GM23248 (cell line): ENCODE measurements around the gene CTR9. TPM values are rescaled to one million over a fixed set of nuclear protein-coding genes. Genes with fewer than 3 reads are reported as not detected.

ENCODE experiments used
- DNase-seq: peaks from one replicate; pipeline ENCODE4 v3.0.0-alpha.2; 2015
- H2AFZ ChIP-seq: fragments of 200-600 bp; sonication (generic); 2 replicates; pipeline ENCODE4 v1.6.1; 2016; ENCODE audit warnings: antibody characterized with exemption
- H3F3A ChIP-seq: fragments of 200-600 bp; sonication (generic); 2 replicates; pipeline ENCODE4 v1.6.1; 2016; ENCODE audit warnings: mild to moderate bottlenecking, antibody characterized with exemption, mixed run types; ENCODE audit not compliant: insufficient read depth
- H3K27ac ChIP-seq: fragments of 200-600 bp; sonication (generic); 2 replicates; pipeline ENCODE4 v1.5.1; 2016; ENCODE audit warnings: mild to moderate bottlenecking
- H3K27me3 ChIP-seq: fragments of 200-600 bp; sonication (generic); replicated peaks from 2 replicates; pipeline ENCODE4 v1.6.1; 2016; ENCODE audit warnings: mild to moderate bottlenecking; ENCODE audit not compliant: insufficient read depth
- H3K36me3 ChIP-seq: fragments of 200-600 bp; sonication (generic); 2 replicates; pipeline ENCODE4 v1.6.1; 2016; ENCODE audit warnings: low read depth, mild to moderate bottlenecking
- H3K4me1 ChIP-seq: fragments of 200-600 bp; sonication (generic); 2 replicates; pipeline ENCODE4 v1.6.1; 2016; ENCODE audit warnings: mild to moderate bottlenecking; ENCODE audit not compliant: insufficient read depth
- H3K4me2 ChIP-seq: fragments of 200-600 bp; sonication (generic); one replicate; pipeline ENCODE4 v1.6.1; 2016; ENCODE audit warnings: mild to moderate bottlenecking; ENCODE audit not compliant: unreplicated experiment
- H3K4me3 ChIP-seq: fragments of 200-600 bp; sonication (generic); 2 replicates; pipeline ENCODE4 v1.5.1; 2016; ENCODE audit warnings: mild to moderate bottlenecking
- H3K79me2 ChIP-seq: fragments of 200-600 bp; sonication (generic); 2 replicates; pipeline ENCODE4 v1.6.1; 2016; ENCODE audit warnings: mild to moderate bottlenecking; ENCODE audit not compliant: insufficient read depth
- H3K9ac ChIP-seq: fragments of 200-600 bp; sonication (generic); 2 replicates; pipeline ENCODE4 v1.6.1; 2016; ENCODE audit warnings: mild to moderate bottlenecking
- H3K9me2 ChIP-seq: fragments of 200-600 bp; sonication (generic); 2 replicates; pipeline ENCODE4 v1.6.1; 2016; ENCODE audit warnings: mixed run types, mild to moderate bottlenecking, moderate library complexity; ENCODE audit not compliant: insufficient read depth
- H3K9me3 ChIP-seq: fragments of 200-600 bp; sonication (generic); one replicate; pipeline ENCODE4 v1.6.1; 2017; ENCODE audit warnings: low read depth
- H4K20me1 ChIP-seq: fragments of 200-600 bp; sonication (generic); 2 replicates; pipeline ENCODE4 v1.6.0; 2016; ENCODE audit not compliant: insufficient read depth
- EZH2 ChIP-seq: fragments of 200-600 bp; sonication (generic); IDR thresholded peaks from 2 replicates; pipeline ENCODE4 v1.6.1; 2018; ENCODE audit warnings: antibody characterized with exemption, mild to moderate bottlenecking; ENCODE audit not compliant: insufficient read depth, poor library complexity, severe bottlenecking
- EZH2phosphoT487 ChIP-seq: fragments of 200-600 bp; sonication (generic); IDR thresholded peaks from 2 replicates; pipeline ENCODE4 v1.6.1; 2018; ENCODE audit warnings: antibody characterized with exemption, moderate library complexity, mild to moderate bottlenecking, low read depth; ENCODE audit not compliant: insufficient read depth
- WGBS, 2 experiments: methylation state at CpG; one replicate each; pipeline ENCODE4 v1.1.6; 2015 to 2017; ENCODE audit warnings: low lambda C conversion rate in 2 of 2, low coverage in 1 of 2; ENCODE audit errors: missing lambda C conversion rate in 2 of 2; 5-methylcytosine and 5-hydroxymethylcytosine counted together
- in situ Hi-C: fragments of 300-500 bp; cut with MboI; formaldehyde crosslinking; loops from 2 replicates; pipeline ENCODE4 v1.15.0; 2020
- polyA plus RNA-seq: library from polyadenylated mRNA; unstranded; fragments of >200 nt; fragmentation: Nextera tagmentation; extraction: Ambion mirVana; gene quantifications from 2 replicates; pipeline ENCODE4 v1.2.1, GENCODE V29; 2016
- total RNA-seq: library from RNA; depleted of rRNA; stranded (reverse); fragments of >200 nt; shearing (Covaris generic); gene quantifications from 2 replicates; pipeline ENCODE4 v1.2.3, GENCODE V29; 2014

Gene CTR9
- total and polyA plus RNA-seq, 2 experiments from 2014 or later, result 20.2 to 32.3 TPM

DNA sequence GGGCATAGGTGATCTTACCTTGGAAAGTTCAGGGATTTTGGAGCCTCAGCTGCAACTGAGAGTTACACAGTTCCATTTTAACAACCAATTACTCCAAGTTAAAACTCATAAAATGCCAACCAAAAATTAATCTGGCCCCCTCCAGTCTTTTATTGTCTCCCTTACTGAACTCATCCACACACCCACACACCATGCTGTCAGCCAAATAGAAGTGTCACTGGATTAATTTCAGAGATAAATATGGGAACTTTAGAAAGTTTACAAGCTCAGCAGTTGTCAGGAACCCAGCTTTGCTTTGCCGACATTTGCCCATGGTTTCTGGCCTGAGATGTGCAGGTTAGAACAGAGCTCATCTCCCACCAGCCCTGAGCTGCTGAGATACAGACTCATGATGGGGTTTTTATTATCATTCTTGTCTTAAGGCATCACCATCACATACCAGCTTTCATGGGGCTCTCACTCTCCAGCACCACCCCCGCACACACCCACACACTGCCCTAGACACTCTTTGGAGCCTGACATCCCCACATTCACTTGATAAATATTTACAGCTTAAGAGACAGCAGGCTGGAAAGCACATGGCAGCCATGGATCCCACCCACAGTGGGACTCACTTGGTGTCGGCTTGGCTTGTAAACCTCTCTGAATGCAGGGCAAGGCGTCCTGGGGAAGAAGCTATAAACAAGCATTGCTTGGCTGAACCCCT, 23.7 kb upstream of the CTR9 start:
- Histone ChIP-seq H3K27ac (peak overlapping the region; percentile 45), H3F3A (peaks cover 48% of the 10 kb centered on the region), H3K27me3 (no peaks in the 10 kb centered on the region), H3K9me3 (no peaks in the 10 kb centered on the region), H3K4me2 (peak overlapping the region; percentile 50), H4K20me1 (no peaks in the 10 kb centered on the region), H3K79me2 (no peaks in the 10 kb centered on the region), H3K4me1 (peaks cover 42% of the 10 kb centered on the region), H3K9ac (no peak overlapping the region), H2AFZ (peak overlapping the region; percentile 26; the same call in 1 of the 2 replicates), H3K4me3 (0 out of 2 replicates have a peak overlapping the region, but pooled peaks have one; percentile 14), H3K36me3 (no peaks in the 10 kb centered on the region), H3K9me2 (no peaks in the 10 kb centered on the region)
- no peak for TF ChIP-seq EZH2
- WGBS, 2 experiments, result 5 to 6% methylated on average over 4 of the region's 4 CpGs
- in situ Hi-C loops, result loop anchor here (25.0 kb wide), 1 partner anchor 740 kb away; no protein-coding TSS in a partner anchor
- peak; percentile 65 for DNase-seq

DNA sequence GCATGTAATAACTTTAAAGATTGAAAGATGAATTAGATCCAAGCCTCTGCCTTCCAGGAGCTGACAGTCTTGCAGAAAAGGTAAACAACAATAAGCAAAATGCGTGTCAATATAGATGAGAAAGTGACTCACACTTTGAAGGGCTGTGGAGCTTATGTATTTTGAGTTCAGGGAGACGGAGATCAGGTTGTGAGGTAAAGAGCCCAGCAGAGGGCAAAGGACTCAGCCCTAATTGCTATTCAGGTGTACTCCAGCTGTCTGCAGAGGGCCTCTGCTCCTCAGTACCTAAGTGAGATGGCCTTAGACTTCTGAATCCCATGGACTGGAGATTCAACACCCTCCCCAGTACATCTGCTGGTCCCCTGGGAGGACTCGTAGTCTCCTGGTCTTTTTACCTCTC, 22.9 kb upstream of the CTR9 start:
- H3K4me3 ChIP-seq, result no peak overlapping the region
- TF ChIP-seq EZH2phosphoT487, result no peak
- no peak for TF ChIP-seq EZH2
- peak; percentile 10 for DNase-seq
- peaks cover 42% of the 10 kb centered on the region for H3K4me1 ChIP-seq
- no peak overlapping the region for H2AFZ ChIP-seq
- H4K20me1 ChIP-seq, result no peaks in the 10 kb centered on the region
- peak overlapping the region; percentile 50 for H3K4me2 ChIP-seq
- no peaks in the 10 kb centered on the region for H3K79me2 ChIP-seq
- peaks cover 48% of the 10 kb centered on the region for H3F3A ChIP-seq
- H3K9ac ChIP-seq, result no peak overlapping the region
- no peaks in the 10 kb centered on the region for H3K9me3 ChIP-seq
- 59 to 81% methylated on average over 3 of the region's 3 CpGs for WGBS, 2 experiments
- in situ Hi-C loops, result loop anchor here (25.0 kb wide), 1 partner anchor 741 kb away; no protein-coding TSS in a partner anchor
- no peak overlapping the region for H3K27ac ChIP-seq
- H3K9me2 ChIP-seq, result no peaks in the 10 kb centered on the region
- no peaks in the 10 kb centered on the region for H3K27me3 ChIP-seq
- no peaks in the 10 kb centered on the region for H3K36me3 ChIP-seq

DNA sequence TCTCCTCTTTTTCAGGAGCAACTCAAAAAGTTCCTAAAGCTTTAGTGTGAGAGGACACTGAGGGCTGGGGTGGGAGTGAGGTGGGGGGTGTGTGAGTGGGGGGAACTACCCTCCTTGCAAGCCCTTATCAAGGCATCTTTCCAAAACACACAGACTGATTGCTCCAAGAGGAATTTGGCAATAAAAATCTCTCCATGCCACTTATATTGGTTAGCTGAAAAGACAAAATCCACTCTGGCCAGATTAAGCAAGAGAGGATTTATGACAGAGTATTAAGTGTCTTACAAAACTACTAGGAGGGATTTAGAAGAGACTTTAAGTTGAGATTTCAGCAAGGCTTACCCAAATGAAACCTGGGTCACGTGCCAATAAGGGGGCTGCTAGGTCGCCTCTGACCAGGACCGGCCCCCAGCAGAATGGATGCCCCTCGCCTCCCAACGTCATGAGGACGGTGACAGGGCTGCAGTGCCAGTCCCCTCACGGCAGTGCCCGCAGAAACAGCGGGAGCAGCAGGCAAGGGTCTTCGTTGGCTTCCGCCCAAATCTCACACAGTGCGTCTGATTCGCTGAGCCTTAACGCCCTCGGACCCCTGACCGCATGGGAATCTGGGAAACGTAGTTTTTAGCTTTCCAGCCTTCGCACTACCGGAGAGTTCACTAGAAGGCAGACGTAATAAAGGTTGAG, 22.1 kb upstream of the CTR9 start:
- H3K27ac ChIP-seq, result no peak overlapping the region
- in situ Hi-C loops, result loop anchor here (25.0 kb wide), 1 partner anchor 742 kb away; no protein-coding TSS in a partner anchor
- no peaks in the 10 kb centered on the region for H3K27me3 ChIP-seq

DNA sequence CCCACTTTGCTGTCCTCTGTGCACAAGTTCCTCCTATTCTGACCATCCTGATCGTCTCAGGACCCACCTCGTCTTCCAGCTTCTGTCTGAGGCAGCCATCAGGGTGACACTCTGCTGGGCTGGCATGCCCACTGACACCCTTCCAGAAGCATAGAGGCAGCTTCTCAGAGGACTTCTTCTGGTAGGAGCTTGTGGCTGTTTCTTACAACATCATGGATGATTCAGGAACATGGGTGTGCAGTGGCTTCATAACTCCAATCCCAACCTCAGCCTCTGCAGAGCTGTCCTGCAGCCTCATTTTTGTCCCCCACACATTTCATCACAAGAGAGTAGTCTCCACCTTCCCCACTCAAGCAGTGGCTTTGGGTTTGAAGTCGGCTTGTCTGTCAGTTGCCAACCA, 20.9 kb upstream of the CTR9 start:
- TF ChIP-seq EZH2phosphoT487 (no peak), EZH2 (no peak)

More for the DNA sequence above, 22.1 kb upstream of the CTR9 start:
- 68 to 73% methylated on average over 20 of the region's 20 CpGs for WGBS, 2 experiments
- Histone ChIP-seq H3K79me2 (no peaks in the 10 kb centered on the region), H3K9me2 (no peaks in the 10 kb centered on the region), H3K4me2 (peak overlapping the region; percentile 26), H4K20me1 (no peaks in the 10 kb centered on the region), H3K9me3 (no peaks in the 10 kb centered on the region), H3K4me3 (no peak overlapping the region), H3K4me1 (peaks cover 42% of the 10 kb centered on the region), H3K36me3 (no peaks in the 10 kb centered on the region), H2AFZ (no peak overlapping the region), H3F3A (peaks cover 48% of the 10 kb centered on the region), H3K9ac (no peak overlapping the region)
- peak; percentile 57 for DNase-seq
- TF ChIP-seq EZH2phosphoT487 (no peak), EZH2 (no peak)

More for the DNA sequence above, 20.9 kb upstream of the CTR9 start:
- Histone ChIP-seq H2AFZ (no peak overlapping the region), H4K20me1 (no peaks in the 10 kb centered on the region), H3K4me2 (no peak overlapping the region), H3F3A (peaks cover 44% of the 10 kb centered on the region), H3K9me2 (no peaks in the 10 kb centered on the region), H3K4me3 (no peak overlapping the region), H3K9me3 (no peaks in the 10 kb centered on the region), H3K27me3 (no peaks in the 10 kb centered on the region), H3K4me1 (peaks cover 39% of the 10 kb centered on the region), H3K79me2 (no peaks in the 10 kb centered on the region), H3K36me3 (no peaks in the 10 kb centered on the region), H3K9ac (no peak overlapping the region), H3K27ac (0 out of 2 replicates have a peak overlapping the region, but pooled peaks have one; percentile 5)
- DNase-seq, result peak; percentile 80
- in situ Hi-C loops, result loop anchor here (10.0 to 25.0 kb wide), 4 partner anchors 205 to 743 kb away; no protein-coding TSS in a partner anchor
- 70 to 73% methylated on average over 3 of the region's 3 CpGs for WGBS, 2 experiments
